Kidney tubule cell (primary cell): Measurements from ENCODE around the gene ZNF211.

Source experiments
- DNase-seq: peaks from one replicate; pipeline ENCODE4 v3.0.0-alpha.2; 2018; ENCODE audit warnings: low spot score

ZNF211 gene

DNA sequence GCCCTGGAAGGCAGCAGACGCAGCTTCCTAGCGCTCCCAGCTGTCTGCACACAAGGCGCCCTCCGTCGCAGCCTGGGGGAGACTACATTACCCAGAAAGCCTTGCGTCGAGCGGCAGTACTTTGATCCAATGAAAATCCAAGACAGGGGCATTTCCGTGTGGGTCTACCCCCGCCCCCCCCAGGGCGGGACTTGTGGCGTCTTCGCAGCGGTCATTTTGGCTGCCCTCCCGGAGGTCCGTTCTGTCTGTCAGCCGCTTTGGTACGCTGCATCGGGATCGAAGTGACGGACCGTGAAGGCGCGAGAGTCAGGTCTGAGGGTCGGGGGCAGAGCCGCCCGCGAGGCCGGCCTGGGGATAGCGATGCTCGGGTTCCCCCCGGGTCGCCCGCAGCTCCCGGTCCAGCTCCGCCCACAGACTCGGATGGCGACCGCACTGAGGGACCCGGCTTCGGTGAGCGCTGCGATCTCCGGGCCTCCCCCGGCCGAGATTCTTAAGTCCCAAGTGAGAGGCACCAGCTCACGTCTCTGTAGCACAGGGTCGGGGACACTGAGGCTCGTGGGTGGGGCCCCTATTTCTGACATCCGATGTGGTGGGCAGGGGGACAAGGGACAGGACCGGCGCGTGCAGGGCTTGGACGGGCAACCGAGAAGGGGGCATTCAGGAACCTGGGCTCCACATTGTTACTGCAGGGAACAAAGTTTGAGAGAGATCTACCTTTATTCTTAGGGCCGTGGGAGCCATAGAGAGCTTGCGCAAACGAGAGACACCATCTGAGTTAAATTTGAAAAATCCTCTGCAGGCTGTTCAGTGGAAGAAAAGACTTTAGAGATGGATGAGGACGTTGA lies at the start of gene ZNF211:
TSS of gene ZNF211 (plus strand) at position 182 of the 845 bp plus-strand sequence. CDS start at position 361, 179 bp downstream.
- peak; percentile 91 for DNase-seq

DNA sequence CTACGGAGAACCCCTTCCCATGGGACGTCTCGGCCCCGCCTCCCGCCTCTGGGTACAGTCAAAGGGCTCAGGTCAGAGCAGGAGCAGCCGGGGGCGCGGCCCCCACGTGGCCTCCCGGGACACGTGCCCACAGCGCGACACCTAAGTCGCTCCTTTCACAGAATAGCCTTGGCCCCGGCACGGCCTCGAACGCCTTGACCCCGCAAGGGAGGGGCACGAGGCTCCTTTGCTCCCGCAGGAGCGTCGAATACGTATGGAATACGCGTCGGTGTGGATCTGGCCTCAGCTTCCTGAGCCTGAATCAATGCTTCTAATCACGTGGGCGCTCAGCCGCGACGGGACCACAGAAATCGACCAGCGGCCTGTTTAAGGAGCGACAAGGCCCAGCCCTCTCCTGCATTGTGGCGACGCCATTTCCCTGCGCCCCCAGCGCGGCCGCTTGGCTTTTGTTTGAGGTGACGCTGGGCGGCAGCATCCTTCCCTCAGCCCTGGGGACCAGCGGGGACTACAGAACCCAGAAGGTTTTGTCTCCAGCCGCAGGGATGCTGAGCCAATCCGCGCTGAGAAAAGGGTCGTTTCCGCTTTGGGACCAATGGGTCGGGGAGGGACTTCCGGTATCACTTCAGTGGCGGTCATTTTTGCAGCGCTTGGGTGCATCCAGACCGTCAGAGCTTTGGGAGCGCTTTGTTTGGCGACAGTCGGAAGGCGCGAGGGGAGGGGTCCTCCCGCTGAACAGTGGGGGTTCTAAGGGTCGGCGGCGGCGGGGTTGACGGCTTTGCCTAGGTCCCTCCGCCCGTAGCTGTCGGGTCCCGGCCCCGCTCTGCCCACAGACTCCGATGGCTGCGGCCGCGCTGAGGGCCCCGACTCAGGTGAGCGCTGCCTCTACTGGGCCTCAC lies 49.2 kb upstream of the ZNF211 start, which contains the start of gene ZIK1:
TSS of gene ZIK1 (plus strand) at position 625 of the 896 bp plus-strand sequence. CDS start at position 837, 212 bp downstream.
- DNase-seq = peak; percentile 80

DNA sequence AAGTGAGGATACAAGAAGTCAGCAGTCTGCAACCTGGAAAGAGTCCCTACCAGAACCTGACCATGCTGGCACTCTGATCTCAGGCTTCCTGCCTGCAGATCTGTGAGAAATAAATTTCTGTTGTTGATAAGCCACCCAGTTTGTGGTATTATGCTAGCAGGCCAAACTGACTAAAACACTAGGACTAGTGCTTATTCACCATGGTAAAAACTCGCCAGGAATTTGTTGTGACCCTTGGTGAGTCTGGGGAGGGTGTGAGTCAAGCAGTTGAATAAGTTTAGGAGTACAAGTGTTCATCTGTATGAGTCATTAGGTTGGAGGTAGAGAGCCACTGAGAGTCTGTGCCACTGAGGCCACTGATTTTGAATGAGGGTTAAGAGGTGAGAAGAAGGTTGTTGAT lies 45.4 kb upstream of the ZNF211 start:
- DNase-seq = peak; percentile 86

DNA sequence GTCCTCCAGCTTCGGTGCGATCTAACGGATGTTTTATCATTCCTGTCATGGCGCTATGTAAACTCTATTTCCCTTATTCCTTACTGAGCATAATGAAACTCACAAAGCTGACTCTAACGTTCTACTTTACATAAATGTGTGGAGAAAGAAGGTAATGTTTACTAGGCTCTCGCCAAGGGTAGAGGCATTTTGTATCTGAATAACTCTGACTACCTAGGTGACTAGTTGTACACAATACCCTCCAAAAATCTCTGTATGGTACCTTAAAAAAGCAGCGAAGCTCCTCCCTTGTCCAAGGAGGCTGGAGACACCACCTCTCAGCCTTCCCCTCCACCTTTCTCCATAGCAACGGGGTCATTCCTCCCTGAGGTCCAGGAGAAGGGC lies 33.6 kb upstream of the ZNF211 start:
- DNase-seq = no peak

DNA sequence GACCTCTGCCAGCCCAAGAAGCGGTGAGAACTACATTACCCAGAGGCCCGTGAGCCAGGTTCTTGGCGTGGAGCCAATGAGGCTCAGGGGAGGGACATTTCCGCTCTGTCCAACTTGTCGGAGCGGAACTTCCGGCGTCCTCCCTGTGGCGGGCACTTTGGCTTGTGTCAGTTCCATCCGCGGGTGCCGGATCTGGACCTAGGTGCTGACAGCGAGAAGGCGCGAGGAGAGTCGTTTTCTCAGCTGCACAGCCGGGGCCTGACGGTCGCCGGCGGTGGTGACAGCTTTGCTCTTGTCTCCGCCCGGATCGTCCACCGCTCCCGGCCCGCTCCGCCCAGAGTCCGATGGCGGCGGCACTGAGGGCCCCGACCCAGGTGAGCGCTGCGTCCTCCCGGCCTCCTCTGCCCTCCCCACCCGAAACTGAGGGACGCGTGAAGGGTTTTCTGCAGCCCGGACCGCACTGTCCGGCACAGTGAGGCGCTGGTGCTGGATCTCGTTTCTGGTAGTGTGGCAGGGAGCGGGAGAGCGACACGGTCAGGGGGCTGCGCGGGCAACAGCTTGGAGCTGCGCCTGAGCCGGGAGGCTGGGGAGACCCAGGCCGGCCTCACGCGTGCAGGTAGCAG lies 33.1 kb upstream of the ZNF211 start, which contains the start of gene ZNF530:
TSS of gene ZNF530 (plus strand) at position 125 of the 623 bp plus-strand sequence. CDS start 4,461 bp downstream, outside the sequence.
- DNase-seq = peak; percentile 93

DNA sequence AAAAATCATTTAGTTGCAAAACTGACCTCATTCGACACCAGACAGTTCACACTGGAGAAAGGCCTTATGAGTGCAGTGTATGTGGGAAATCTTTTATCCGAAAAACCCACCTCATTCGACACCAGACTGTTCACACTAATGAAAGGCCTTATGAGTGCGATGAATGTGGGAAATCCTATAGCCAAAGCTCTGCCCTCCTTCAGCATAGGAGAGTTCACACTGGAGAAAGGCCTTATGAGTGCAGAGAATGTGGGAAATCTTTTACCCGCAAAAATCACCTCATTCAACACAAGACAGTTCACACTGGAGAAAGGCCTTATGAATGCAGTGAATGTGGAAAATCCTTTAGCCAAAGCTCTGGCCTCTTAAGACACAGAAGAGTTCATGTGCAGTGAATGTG lies 26.0 kb upstream of the ZNF211 start:
- no peak for DNase-seq

DNA sequence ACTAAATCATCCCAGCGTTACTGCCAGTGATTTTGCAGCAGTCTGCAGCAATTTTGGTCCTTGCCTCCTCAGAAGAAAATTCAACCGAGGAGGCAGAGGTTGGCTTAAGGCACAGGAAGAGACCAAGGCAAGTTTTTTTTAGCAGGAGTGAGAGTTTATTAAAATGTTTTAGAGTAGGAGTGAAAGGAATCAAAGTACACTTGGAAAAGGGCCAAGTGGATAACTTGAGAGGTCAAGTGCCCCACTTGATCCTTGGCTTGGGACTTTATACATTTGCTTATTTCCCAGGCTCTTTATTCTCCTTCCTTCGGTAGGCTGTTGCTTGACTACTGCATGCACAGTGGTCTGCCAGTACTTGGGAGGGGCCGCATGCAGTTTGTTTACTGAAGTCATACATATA lies 21.9 kb upstream of the ZNF211 start:
- DNase-seq = no peak

DNA sequence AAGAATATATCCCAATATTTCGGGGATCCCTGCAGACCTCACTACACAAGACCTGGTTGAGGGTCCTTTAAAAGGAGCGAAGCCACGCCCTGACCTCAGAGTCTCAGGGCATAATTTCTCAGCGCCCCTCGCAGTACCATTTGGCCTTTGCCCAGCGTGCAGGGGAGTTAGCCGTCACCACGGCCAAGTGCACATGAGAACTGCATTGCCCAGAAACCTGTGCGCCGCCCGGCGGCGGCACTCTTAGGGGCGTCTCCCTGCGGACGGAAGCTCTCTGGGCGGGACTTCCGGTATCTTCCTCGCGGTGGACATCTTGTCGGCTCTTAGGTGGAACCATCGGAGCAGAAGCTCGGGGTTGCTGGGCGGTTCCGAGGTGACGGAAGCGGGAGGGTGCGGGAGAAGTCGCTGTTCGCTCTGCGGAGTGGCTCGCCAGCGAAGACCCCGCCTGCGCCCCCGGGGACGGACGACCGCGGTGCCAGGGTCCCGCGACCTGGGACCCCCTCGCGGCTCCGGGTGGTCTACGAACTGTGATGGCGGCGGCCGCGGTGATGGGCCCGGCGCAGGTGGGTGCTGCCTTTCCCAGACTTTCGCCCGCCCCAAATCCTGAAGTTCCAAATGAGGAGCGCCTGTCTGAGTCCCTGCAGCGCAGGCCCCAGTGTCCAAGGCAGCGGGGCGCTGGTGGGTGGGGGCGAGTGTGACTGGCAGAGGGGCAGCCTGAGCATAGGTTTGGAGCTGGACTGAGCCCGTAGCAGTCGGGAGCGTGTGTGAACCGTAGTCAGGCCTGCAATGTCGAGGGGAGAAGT lies 18.8 kb upstream of the ZNF211 start, which contains the start of gene ZNF134:
TSS of gene ZNF134 (plus strand) at position 302 of the 803 bp plus-strand sequence. CDS start 5,227 bp downstream, outside the sequence.
- DNase-seq = peak; percentile 90

DNA sequence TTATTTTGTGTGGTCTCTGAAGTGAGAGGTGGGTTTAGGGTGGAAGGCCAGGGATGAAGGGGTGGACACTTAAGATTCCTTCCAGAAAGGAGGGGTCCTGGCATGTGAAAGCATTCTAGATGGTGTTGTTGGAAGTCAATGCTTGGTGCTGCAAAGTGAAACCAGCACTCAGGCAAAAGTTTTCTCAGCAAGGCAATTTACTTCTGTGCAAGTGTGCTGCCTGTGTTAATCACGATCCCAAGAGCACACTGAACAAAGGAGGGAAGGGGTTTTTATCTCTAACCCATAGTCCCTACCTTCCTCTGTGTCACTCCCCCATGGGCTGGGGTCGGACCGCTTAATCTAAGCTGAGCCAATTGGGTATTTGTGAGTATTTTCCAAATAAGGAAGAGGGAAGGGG lies 17.6 kb upstream of the ZNF211 start:
- no peak for DNase-seq

DNA sequence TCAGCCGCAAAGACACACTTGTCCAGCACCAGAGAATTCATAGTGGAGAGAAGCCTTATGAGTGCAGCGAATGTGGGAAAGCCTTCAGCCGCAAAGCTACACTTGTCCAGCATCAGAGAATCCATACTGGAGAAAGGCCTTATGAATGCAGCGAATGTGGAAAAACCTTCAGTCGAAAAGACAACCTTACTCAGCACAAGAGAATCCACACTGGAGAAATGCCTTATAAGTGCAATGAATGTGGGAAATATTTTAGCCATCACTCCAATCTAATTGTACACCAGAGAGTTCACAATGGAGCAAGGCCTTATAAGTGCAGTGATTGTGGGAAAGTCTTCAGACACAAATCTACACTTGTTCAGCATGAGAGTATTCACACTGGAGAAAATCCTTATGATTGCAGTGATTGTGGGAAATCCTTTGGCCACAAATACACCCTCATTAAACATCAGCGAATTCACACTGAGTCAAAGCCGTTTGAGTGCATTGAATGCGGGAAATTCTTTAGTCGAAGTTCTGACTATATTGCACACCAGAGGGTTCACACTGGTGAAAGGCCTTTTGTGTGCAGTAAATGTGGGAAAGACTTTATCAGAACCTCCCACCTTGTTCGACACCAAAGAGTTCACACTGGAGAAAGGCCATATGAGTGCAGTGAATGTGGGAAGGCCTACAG lies 12.2 kb upstream of the ZNF211 start:
- DNase-seq = no peak

DNA sequence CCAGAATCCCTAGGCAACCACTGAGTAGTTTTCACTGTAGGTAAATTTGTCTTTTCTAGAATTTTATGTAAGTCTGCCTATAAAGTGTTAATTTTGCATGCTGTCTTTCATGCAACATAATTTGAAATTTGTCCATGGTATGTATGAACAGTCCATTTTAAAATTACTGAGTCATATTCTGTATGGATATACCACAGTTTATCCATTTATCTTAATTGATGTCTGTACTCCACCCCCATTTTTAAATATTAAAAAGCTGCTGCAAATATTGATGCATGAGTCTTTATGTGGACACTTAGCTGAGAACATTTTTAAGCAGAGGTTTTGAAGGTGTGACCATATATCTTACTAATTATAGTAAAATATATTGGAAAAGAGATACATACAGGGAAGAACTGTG lies 9.9 kb upstream of the ZNF211 start:
- no peak for DNase-seq

DNA sequence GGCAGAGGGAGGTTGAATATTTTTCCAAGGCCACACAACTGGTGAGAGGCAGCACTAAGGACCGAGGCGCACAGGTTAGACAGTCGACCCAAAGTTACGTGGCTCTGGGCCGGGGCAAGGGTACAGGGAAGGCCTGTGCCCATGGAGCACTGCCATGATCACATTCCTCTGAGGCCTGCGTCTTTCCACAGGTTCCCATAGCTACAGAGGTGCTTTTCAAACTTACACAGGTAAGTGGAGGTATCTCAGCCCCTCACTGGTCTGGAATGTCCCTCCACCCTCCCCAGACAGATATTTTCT lies 814 bp downstream of the ZNF211 start:
- peak; percentile 57 for DNase-seq

DNA sequence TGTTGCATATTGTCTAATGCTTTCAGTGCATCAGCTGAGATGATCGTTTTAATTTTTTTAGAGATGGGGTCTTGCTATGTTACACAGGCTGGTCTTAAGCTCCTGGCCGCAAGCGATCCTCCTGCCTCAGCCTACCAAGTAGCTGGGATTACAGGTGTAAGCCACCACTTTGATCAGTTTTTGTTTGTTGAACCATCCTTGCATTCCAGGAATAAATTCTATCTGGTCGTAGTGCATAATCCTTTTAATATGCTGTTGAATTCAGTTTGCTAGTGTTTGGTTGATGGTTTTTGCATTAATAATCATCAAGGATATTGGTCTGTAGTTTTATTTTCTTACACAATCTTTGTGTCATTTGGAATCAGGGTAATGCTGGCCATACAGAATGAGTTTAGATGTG lies 4.4 kb downstream of the ZNF211 start:
- DNase-seq = no peak

DNA sequence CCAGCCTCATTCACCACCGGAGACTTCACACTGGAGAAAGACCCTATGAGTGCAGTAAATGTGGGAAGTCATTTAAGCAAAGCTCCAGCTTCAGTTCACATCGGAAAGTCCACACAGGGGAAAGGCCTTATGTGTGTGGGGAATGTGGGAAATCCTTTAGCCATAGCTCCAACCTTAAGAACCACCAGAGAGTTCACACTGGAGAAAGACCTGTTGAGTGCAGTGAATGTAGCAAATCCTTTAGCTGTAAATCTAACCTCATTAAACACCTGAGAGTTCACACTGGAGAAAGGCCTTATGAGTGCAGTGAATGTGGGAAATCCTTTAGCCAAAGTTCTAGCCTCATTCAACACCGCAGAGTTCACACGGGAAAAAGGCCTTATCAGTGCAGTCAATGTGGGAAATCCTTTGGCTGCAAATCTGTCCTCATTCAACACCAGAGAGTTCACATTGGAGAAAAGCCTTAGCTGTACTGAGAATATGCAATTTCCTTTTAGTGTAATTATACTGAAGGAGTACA lies 8.8 kb downstream of the ZNF211 start:
- no peak for DNase-seq

DNA sequence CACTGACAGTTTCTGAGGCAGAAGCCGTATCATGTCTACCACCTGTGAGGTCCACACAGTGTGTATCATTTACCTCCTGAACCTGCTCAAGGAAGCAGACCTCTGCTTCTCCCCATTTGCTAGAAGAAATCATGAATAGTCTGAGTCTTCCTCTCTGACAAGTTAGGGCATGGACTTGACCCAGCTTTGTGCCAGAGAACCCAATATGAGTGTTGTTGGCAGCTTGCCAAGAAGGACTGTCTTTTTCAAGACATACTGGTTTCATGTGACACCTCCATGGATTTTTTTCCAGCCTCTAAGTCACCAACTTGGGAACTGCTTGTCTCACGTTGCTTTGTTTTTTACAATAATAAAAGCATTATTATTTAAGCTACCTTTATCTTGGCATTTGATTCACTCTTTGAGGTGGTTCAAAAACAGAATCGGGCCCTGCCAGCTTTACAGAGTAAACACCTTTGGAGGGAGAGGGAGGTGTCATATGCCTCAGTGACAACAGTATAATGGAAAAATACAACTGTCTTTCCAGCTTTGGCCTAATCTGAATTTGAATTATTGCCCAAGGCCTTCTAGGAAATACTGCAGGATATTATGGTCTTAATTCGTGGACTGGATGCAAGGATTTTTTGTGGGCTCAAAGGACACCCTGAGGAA lies 9.6 kb downstream of the ZNF211 start:
- DNase-seq = no peak

DNA sequence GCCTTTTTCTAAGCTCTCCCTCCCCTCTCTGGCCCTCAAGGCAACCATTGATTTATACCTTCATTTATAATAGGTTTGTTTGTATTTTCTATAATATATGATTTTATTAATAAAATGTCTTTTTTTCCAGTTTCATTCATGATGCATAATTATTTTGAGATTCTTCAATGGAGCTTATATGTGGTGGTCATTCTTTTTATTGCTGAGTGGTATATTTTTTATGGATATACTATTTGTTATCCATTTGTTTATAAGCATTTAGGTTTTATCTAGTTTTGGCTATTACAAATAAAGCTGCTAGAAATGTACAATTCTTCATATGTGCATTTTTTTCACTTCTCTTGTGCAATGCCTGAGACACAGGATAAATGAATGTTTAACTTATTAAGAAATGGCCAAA lies 10.8 kb downstream of the ZNF211 start:
- DNase-seq = no peak

DNA sequence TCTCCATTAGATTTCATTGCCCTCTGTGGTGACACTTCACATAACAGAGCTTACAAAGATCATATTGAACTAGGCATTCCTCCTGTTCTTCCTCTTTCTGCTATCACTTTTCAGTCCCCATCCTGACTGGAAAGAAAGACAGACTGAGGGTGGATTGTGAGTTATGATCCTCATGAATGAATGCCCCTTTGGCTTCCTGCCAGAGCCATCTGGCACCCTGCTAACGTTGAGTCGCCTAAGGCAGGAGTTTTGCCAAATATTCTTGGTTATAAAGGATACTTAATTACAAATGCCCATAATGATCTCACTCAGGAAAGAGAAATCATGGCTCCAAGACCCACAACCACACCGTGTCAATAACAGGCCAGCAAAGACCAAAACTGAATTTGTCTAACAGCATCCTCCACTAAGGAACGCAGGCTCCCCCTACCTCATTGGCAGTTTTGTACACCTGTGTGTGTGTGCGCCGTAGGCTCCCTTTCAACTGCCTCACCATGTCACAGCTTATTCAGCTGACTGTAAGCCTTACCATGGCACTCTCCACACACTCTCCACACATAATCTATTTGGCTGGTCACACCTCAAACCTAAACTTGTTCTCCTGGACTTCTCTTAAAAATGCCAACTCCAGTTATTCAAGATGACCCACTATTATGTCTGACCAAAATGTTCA lies 15.5 kb downstream of the ZNF211 start:
- no peak for DNase-seq

DNA sequence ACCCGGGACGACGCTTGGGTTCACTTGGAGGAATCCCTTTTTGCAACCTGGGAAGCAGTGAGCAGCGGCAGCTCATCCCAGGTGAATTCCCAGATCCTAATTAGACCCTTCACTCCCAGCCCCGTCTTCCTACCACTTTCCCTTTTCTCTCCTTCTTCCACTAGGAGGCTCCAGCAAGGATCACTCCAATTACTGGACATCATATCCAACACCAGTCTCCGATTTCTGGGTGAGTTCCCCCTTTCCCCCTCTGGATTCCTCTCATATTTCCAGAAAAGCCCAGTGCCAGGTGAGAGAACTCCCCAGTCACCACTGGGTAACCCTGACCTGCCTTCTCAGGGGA lies 18.7 kb downstream of the ZNF211 start:
- no peak for DNase-seq

DNA sequence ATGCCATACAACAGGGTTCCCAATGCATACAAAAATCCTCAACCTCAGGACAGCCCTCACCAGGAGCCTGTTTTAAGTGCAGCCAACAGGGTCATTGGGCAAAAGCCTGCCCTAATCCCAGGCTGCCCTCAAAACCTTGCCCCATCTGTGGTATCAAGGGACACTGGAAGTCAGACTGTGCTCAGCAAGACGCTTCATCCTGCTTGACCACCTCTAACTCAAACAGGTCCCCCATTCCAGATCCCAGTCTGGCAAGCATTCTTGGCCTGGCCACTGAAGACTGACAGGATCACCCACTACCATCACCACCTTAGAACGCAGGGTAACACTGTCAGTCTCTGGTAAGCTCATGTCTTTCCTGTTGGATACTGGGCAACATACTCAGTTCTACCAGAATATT lies 20.7 kb downstream of the ZNF211 start:
- no peak for DNase-seq

DNA sequence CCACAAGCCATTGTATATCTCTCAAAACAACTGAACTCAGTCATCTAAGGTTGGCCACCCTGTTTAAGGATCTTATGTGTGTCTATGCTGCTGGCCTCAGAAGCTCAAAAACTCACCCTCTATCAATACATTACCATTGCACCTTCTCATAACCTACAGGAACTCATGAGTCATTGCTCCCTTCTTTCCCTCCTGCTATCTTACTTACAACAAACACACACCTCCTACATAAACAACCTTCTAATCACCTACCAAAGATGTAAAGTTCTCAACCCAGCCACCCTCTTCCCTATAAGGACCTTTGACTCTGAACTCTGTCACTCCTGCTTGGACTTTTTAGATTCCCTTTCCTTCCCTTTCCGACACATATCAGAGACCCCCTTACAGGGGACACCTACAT lies 22.5 kb downstream of the ZNF211 start:
- no peak for DNase-seq
